ENCODE data around the gene CMC4.

DNA sequence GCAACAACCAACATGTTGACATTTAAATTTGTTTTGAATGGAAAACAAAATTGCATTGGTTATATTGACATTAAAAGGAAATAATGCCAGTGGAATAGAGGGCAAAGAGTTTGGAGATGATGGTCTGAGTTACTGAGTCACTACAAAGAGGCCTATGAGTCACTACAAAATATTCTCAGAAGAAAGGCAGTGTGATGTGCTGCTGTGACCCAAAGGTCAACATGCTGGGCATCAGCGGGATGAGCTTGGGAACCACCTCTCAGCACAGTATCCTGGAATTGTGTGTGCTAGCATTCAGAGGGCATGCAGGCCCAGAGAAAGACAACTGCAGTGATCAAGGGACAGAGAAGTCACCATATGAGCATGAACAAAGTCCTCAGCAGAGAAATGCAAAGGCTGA is 2.8 kb downstream of the CMC4 start:
- TF ChIP-seq EP300 (conservative IDR thresholded peaks at IDR 0.05; ENCODE audit: poor library complexity, severe bottlenecking) (no peak), MXI1 (conservative IDR thresholded peaks at IDR 0.05; ENCODE audit: poor library complexity, severe bottlenecking) (no peak), SMC3 (conservative IDR thresholded peaks at IDR 0.05; ENCODE audit: poor library complexity) (no peak), POLR2AphosphoS5 (IDR thresholded peaks at IDR 0.05) (no peak), RAD21 (conservative IDR thresholded peaks at IDR 0.05) (no peak)
- TF ChIP-seq, protein P1, sequence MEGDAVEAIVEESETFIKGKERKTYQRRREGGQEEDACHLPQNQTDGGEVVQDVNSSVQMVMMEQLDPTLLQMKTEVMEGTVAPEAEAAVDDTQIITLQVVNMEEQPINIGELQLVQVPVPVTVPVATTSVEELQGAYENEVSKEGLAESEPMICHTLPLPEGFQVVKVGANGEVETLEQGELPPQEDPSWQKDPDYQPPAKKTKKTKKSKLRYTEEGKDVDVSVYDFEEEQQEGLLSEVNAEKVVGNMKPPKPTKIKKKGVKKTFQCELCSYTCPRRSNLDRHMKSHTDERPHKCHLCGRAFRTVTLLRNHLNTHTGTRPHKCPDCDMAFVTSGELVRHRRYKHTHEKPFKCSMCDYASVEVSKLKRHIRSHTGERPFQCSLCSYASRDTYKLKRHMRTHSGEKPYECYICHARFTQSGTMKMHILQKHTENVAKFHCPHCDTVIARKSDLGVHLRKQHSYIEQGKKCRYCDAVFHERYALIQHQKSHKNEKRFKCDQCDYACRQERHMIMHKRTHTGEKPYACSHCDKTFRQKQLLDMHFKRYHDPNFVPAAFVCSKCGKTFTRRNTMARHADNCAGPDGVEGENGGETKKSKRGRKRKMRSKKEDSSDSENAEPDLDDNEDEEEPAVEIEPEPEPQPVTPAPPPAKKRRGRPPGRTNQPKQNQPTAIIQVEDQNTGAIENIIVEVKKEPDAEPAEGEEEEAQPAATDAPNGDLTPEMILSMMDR (IDR thresholded peaks at IDR 0.05; ENCODE audit: poor library complexity, severe bottlenecking), result no peak

Measured in neural cell (in vitro differentiated cells).